Measurements from ENCODE around the gene NDUFS3. TPM values are rescaled to one million over a fixed set of nuclear protein-coding genes. Genes with fewer than 3 reads are reported as not detected.

The NDUFS3 gene
- total and polyA plus RNA-seq, 8 donors = 28.6 to 210 (median 114) TPM

- WGBS, 5 donors = 59 to 85% (median 78%) methylated on average over 6 of the region's 6 CpGs
- no peak for DNase-seq
- no peak overlapping the region for H3K27ac ChIP-seq
- no peaks in the 10 kb centered on the region for H3K9me3 ChIP-seq
- TF ChIP-seq EP300 (IDR thresholded peaks at IDR 0.05) = no peak
- no peak for TF ChIP-seq CTCF (IDR thresholded peaks at IDR 0.05)
- no peak for TF ChIP-seq POLR2AphosphoS5 (IDR thresholded peaks at IDR 0.05)
- TF ChIP-seq POLR2A (IDR thresholded peaks at IDR 0.05) = no peak
- no peaks in the 10 kb centered on the region for H3K27me3 ChIP-seq
- peaks cover 0 to 22% (median 10%) of the 10 kb centered on the region in 4 donors for H3K36me3 ChIP-seq
- intact Hi-C loops (cut with DNase I; ENCODE audit: low total_unique reads) = no loop called here
- peaks cover 0 to 14% (median 3%) of the 10 kb centered on the region in 4 donors for H3K4me1 ChIP-seq
- H3K4me3 ChIP-seq = no peak overlapping the region
Observed at GRCh38 chr11:47611348-47611794, 32.5 kb downstream of the NDUFS3 start.

GRCh38 chr11:47615249-47615648, 36.4 kb downstream of the NDUFS3 start:
- Histone ChIP-seq H3K9me3 (no peaks in the 10 kb centered on the region), H3K4me3 (no peak overlapping the region), H3K4me1 (peaks cover 0 to 11% (median 5%) of the 10 kb centered on the region in 4 donors), H3K27ac (no peak overlapping the region), H3K27me3 (no peaks in the 10 kb centered on the region), H3K36me3 (peaks cover 12 to 48% (median 39%) of the 10 kb centered on the region in 4 donors)
- TF ChIP-seq POLR2AphosphoS5 (IDR thresholded peaks at IDR 0.05) = no peak
- TF ChIP-seq CTCF (IDR thresholded peaks at IDR 0.05) = no peak
- TF ChIP-seq EP300 (IDR thresholded peaks at IDR 0.05) = no peak
- TF ChIP-seq POLR2A (IDR thresholded peaks at IDR 0.05) = no peak
- no peak for DNase-seq
- intact Hi-C loops (cut with DNase I; ENCODE audit: low total_unique reads) = no loop called here

- Histone ChIP-seq H3K4me3 (no peak overlapping the region), H3K9me3 (no peaks in the 10 kb centered on the region), H3K27ac (no peak overlapping the region), H3K36me3 (peaks cover 27 to 52% (median 48%) of the 10 kb centered on the region in 4 donors), H3K27me3 (no peaks in the 10 kb centered on the region), H3K4me1 (peaks cover 0 to 11% (median 5%) of the 10 kb centered on the region in 4 donors)
- intact Hi-C loops (cut with DNase I; ENCODE audit: low total_unique reads) = no loop called here
- 86 to 89% (median 87%) methylated on average over 10 of the region's 10 CpGs for WGBS, 5 donors
- TF ChIP-seq POLR2AphosphoS5 (IDR thresholded peaks at IDR 0.05) = peak in 1 of 3 donors; percentile 27
- TF ChIP-seq EP300 (IDR thresholded peaks at IDR 0.05) = no peak
- no peak for TF ChIP-seq POLR2A (IDR thresholded peaks at IDR 0.05)
- peak in 5 of 7 experiments; percentile 11 to 48 (median 38) for TF ChIP-seq CTCF (IDR thresholded peaks at IDR 0.05)
- peak in 1 of 2 donors; percentile 84 for DNase-seq
Observed at GRCh38 chr11:47616726-47617416, 38.0 kb downstream of the NDUFS3 start.

GRCh38 chr11:47617417-47617809, 38.5 kb downstream of the NDUFS3 start:
- Histone ChIP-seq H3K36me3 (peaks cover 32 to 58% (median 54%) of the 10 kb centered on the region in 4 donors), H3K4me3 (no peak overlapping the region), H3K27me3 (no peaks in the 10 kb centered on the region), H3K27ac (no peak overlapping the region), H3K9me3 (no peaks in the 10 kb centered on the region), H3K4me1 (peaks cover 0 to 11% (median 5%) of the 10 kb centered on the region in 4 donors)
- TF ChIP-seq POLR2AphosphoS5 (IDR thresholded peaks at IDR 0.05) = no peak
- TF ChIP-seq POLR2A (IDR thresholded peaks at IDR 0.05) = no peak
- no peak for TF ChIP-seq CTCF (IDR thresholded peaks at IDR 0.05)
- no peak for TF ChIP-seq EP300 (IDR thresholded peaks at IDR 0.05)
- no peak for DNase-seq
- intact Hi-C loops (cut with DNase I; ENCODE audit: low total_unique reads) = no loop called here
- WGBS, 5 donors = 46 to 64% (median 54%) methylated on average over 3 of the region's 3 CpGs
